Stimulated activated CD8-positive, alpha-beta memory T cell treated with anti-CD3 and anti-CD28 coated beads, Interleukin-12 subunit alpha, Interleukin-12 subunit beta, amount 100 ng/mL, for 24 hours (primary cell): ENCODE results near the gene ATF7IP2.

Source experiments
- DNase-seq: peaks from one replicate; pipeline ENCODE4 v3.0.0-alpha.2; 2020; ENCODE audit errors: extremely low read depth

ATF7IP2 gene

GRCh38 chr16:10511829-10512228, 126.0 kb downstream of the ATF7IP2 start:
- no peak for DNase-seq

- DNase-seq: no peak
These were observed 128.7 kb downstream of the ATF7IP2 start for GRCh38 chr16:10514369-10515055.

DNA sequence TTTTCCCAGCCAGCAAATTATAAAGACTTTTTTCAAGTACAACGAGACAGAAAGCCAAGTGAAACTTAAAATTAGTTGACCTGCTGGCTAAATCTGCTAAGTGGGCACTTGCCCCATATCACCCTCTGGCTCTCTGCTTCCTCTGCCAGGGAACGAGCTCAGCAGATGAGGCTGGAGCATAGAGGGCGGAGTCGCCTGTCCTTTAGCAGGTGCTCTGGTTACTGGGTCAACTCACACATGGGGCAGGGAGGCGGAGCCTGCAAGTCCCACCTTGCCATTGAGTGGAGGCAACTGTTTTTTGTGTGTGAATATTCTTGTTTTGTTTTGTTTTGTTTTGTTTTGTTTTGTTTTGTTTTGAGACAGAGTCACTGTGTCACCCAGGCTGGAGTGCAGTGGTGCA, 132.0 kb downstream of the ATF7IP2 start:
- no peak for DNase-seq

GRCh38 chr16:10518479-10519041, 132.7 kb downstream of the ATF7IP2 start:
- DNase-seq: no peak

DNA sequence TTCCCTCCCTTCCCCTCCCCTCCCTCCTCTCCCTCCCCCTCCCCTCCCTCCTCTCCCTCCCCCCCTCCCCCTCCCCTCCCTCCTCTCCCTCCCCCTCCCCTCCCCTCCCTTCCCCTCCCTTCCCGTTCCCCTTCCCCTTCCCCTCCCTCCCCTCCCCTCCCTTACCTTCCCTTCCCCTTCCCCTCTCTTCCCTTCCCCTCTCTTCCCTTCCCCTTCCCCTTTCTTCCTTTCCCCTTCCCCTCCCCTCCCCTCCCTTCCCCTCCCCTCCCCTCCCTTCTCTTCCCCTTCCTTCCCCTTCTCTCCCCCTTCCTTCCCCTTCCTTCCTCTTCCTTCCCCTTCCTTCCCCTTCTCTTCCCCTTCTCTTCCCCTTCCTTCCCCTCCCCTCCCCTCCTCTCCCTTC, 133.4 kb downstream of the ATF7IP2 start:
- DNase-seq: no peak

DNA sequence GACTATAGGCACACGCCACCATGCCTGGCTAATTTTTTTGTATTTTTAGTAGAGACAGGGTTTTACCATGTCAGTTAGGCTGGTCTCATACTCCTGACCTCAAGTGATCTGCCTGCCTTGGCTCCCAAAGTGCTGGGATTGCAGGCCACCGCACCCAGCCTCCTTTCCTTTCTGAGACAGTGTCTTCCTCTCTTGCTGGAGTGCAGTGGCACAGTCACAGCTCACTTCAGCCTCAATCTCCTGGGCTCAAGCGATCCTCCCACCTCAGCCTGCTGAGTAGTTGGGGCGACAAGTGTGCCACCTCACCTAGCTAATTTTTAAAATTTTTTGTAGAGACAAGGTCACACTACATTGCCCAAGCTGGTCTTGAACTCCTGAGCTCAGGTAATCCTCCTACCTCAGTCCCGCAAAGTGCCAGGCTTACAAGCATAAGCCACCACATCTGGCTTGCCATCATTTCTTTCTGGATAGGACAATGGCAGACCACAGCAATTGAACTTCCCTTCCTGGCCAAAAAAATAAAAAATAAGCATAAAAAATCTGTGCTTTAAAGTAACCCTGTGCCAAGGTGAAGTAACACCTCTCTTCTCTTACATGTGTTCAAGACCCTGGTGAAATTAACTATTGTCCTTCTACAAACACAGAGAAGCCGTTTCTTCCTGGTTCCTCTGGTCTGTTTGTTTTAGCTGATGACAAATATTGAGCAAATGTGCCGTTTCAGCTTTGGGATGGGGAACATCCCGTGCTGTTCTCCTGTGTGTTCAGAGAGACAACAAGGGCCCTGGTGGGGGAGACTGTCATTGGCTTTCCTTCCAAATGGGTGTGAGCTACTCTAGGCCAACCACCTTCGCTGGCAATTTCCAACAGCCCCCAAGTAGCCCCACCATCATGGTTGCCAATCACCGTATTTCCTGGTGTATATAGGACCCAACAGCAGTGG, 134.3 kb downstream of the ATF7IP2 start:
- DNase-seq: no peak

DNA sequence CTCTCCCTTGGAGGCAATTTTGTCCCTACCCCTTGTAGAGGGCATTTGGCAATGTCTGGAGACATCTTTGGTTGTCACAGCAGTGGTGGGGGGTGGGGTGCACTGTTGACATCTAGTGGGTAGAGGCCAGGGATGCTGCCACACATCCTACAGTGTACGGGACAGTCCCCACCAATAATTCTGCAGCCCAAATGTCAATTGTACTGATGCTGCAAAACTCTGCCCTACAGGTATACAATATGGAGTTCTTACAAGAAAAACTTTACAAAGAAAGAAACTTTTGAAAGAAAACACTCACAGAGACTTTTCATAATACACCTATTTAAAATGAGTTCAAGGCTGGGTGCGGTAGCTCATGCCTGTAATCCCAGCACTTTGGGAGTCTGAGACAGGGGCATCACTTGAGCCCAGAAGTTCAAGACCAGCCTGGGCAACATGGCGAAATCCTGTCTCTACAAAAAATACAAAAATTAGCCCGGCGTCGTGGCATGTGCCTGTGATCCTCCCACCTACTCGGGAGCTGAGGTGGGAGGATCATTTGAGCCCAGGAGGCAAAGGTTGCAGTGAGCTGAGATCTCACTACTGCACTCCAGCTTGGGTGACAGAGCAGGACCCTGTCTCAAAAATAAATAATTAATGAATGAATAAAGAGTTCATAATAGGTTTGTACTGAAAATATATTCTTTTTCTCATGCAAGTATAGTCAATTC, 135.2 kb downstream of the ATF7IP2 start:
- DNase-seq: no peak

- DNase-seq: no peak
These were observed 135.9 kb downstream of the ATF7IP2 start for GRCh38 chr16:10521681-10522274.

DNA sequence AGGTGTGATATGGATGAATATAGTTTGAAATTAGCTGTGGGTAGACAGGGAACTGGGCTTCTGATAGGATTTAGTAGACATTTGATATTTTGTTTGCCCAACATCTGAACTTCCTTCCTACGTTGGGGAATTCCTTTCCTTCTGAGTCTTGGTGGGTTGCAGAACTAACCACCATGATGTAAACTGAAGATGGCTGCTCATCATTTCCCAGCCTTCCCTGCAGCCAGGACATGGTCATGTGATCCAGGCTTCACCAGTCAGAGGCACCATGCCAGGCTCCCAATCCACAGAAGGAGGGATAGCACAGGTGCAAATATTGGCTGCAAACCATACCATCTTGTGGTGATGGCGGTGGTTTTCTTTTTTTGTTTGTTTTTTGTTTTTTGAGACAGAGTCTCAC, 137.1 kb downstream of the ATF7IP2 start:
- DNase-seq: no peak

DNA sequence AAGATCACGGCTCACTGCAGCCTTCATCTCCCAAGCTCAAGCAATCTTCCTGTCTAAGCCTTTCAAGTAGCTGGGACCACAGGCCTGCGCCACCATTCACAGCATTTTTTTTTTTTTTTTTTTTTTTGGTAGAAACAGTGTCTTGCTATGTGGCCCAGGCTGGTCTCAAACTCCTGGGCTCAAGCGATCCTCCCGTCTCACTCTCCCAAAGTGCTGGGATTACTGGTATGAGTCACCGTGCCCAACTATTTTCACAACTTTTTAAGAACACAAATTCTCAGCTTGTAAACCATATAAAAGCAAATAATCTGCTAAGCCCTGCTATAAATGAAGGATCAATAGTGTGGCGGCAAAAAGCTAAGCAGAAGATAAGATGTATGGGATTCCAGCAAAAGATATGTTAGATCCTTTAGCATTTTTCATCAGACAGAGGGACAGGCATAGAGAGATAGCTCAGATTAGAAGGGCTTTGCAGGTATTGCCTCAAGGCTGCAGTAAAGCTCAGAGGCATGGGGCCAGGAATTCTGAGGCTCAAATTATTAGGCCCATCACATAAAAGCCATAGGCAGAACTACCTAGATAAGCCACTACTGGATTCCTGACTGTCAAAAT, 139.5 kb downstream of the ATF7IP2 start:
- no peak for DNase-seq

DNA sequence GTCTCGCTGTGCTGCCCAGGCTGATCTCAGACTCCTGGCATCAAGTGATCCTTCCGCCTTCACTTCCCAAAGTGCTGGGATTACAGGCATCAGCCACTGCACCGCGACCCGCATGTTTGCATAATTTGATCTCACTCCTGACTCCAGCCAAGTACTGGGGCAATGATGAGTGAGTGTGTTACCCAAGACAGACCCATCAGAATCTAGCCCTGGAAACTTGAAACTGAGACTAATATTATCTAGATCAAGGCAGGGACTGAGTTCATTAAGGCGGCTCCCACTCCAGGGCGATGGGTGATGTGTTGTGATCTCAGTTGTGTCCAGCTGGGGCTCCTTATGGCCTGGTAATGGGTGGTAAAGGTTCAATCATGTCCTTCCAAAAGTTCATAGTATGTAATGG, 141.1 kb downstream of the ATF7IP2 start:
- DNase-seq: no peak

GRCh38 chr16:10528635-10529034, 142.8 kb downstream of the ATF7IP2 start:
- no peak for DNase-seq

DNA sequence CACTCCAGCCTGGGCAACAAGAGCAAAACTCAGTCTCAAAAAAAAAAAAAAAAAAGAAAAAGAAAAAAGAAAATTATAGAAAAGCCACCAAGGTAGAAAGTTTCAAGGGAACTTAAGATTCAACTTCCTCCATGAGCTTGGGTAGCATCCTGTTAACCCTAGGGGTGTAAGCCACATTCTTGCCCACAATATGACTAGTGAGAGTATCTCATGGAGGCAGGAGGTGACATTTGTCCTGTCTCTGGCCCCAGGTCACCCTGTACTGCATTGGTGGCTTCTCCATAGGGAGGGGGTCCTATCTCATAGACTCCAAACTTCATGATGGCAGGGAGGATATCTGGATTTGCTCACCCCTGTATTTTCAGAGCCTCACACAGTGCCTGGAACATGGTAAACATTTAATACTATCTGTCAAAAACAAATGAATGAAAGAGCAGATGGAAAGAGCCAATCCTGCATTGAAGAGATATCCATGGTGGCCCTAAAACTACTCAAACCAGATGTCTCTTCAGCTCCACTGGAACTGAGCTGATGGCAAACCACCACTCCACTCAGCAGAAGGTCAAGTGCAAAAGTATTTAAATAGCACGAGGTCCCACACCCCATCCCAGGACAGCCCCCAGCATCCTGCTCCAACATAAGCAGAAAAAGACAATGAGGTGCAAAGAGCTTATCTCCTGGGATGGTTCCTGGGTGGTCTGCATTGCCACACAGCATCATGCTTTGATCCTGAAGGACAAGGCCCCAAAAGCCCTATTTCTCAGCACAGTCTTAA, 144.2 kb downstream of the ATF7IP2 start:
- DNase-seq: no peak

- DNase-seq: no peak
These were observed 144.8 kb downstream of the ATF7IP2 start for GRCh38 chr16:10530685-10531084.

GRCh38 chr16:10531582-10531981, 145.7 kb downstream of the ATF7IP2 start:
- no peak for DNase-seq
